ENCODE data around the gene FNDC5. TPM values are rescaled to one million over a fixed set of nuclear protein-coding genes. Genes with fewer than 3 reads are reported as not detected.
A peak's percentile ranks its signal among the peaks of the same experiment; 100 is the strongest.

FNDC5 gene
- total and polyA plus RNA-seq, 9 of the 15 experiments (the other 6 are each of a cell fraction or from before 2014, with no cell fraction given), result 0.06 to 2.1 (median 0.22) TPM

GRCh38 chr1:32902535-32902920 lies 31.8 kb upstream of the FNDC5 start:
- Histone ChIP-seq H3K4me3 (no peak overlapping the region), H3K9me3 (replicated peaks; ENCODE audit: control insufficient read depth, insufficient read depth, low read depth, low read length) (no peaks in the 10 kb centered on the region), H3K27me3 (ENCODE audit: control insufficient read depth in 2 of 2, insufficient read depth in 2 of 2, low read length in 2 of 2) (peaks cover 9 to 48% of the 10 kb centered on the region in 2 experiments), H3K9ac (ENCODE audit: insufficient read depth in 1 of 2, low read depth in 2 of 2, low read length in 2 of 2) (no peak overlapping the region), H3K4me1 (replicated peaks in 1 of 2; ENCODE audit: control insufficient read depth in 2 of 2, insufficient read depth in 2 of 2, low read length in 2 of 2) (peaks cover 6 to 15% of the 10 kb centered on the region in 2 experiments), H2AFZ (ENCODE audit: low read depth, low read length) (no peak overlapping the region), H3K79me2 (ENCODE audit: control insufficient read depth, insufficient read depth, low read length) (no peaks in the 10 kb centered on the region), H3K9me1 (ENCODE audit: control insufficient read depth, insufficient read depth, low read length) (no peaks in the 10 kb centered on the region), H3K4me2 (ENCODE audit: insufficient read depth, low read length) (no peak overlapping the region), H4K20me1 (replicated peaks; ENCODE audit: control insufficient read depth, insufficient read depth, low read length) (peaks cover 5% of the 10 kb centered on the region; the same call in 1 of the 2 replicates), H3K27ac (ENCODE audit: extremely low read depth, low read depth, low read length) (no peak overlapping the region), H3K36me3 (ENCODE audit: control insufficient read depth, insufficient read depth, low read length) (no peaks in the 10 kb centered on the region)
- ATAC-seq, result no peak
- ChIA-PET CTCF (ENCODE audit: low intra/inter-chr PET ratio) (no interaction called here), POLR2A (interaction anchor here (0.8 kb wide), 1 partner anchor 185 kb away, joined by 3 read pairs; no protein-coding TSS in a partner anchor)
- 13% methylated on average over 6 of the region's 6 CpGs for WGBS (ENCODE audit: insufficient coverage, low coverage, missing lambda C conversion rate)
- intact Hi-C loops (cut with micrococcal nuclease), result no loop called here
- BruUV-seq (replicated peaks), result no TSS peak
- TF ChIP-seq NR2C2 (CRISPR knock-in tag; IDR thresholded peaks at IDR 0.05) (0 out of 2 replicates have a peak, but pooled peaks have one; percentile 2), NR2C2 (tag; IDR thresholded peaks at IDR 0.05) (no peak), FOXJ3 (CRISPR knock-in tag; IDR thresholded peaks at IDR 0.05) (no peak)
- no peak for DNase-seq (ENCODE audit: extremely low read depth in 1 of 4, low spot score in 3 of 4)
- in situ Hi-C loops (cut with MboI), result no loop called here
- FAIRE-seq, result no peak

- peaks cover 10% of the 10 kb centered on the region; the same call in 1 of the 2 replicates for H4K20me1 ChIP-seq (replicated peaks; ENCODE audit: control insufficient read depth, insufficient read depth, low read length)
- WGBS (ENCODE audit: insufficient coverage, low coverage, missing lambda C conversion rate), result 17% methylated on average over 23 of the region's 24 CpGs
- peaks cover 6 to 15% of the 10 kb centered on the region in 2 experiments; a peak in 4 of 5 replicates for H3K4me1 ChIP-seq (replicated peaks in 1 of 2; ENCODE audit: control insufficient read depth in 2 of 2, insufficient read depth in 2 of 2, low read length in 2 of 2)
- DNase-seq (ENCODE audit: extremely low read depth in 1 of 4, low spot score in 3 of 4), result no peak
- ATAC-seq, result no peak
- H3K27me3 ChIP-seq (ENCODE audit: control insufficient read depth in 2 of 2, insufficient read depth in 2 of 2, low read length in 2 of 2), result peaks cover 9 to 54% of the 10 kb centered on the region in 2 experiments
- H3K36me3 ChIP-seq (ENCODE audit: control insufficient read depth, insufficient read depth, low read length), result no peaks in the 10 kb centered on the region
- no peaks in the 10 kb centered on the region for H3K79me2 ChIP-seq (ENCODE audit: control insufficient read depth, insufficient read depth, low read length)
- H3K9ac ChIP-seq (ENCODE audit: insufficient read depth in 1 of 2, low read depth in 2 of 2, low read length in 2 of 2), result peak overlapping the region; percentile 47 to 89; a peak in 3 of 4 replicates
- ChIA-PET POLR2A (no interaction called here), CTCF (ENCODE audit: low intra/inter-chr PET ratio) (no interaction called here)
- H3K4me2 ChIP-seq (ENCODE audit: insufficient read depth, low read length), result peak overlapping the region; percentile 67
- no TSS peak for BruUV-seq (replicated peaks)
- H3K9me1 ChIP-seq (ENCODE audit: control insufficient read depth, insufficient read depth, low read length), result no peaks in the 10 kb centered on the region
- no peaks in the 10 kb centered on the region for H3K9me3 ChIP-seq (replicated peaks; ENCODE audit: control insufficient read depth, insufficient read depth, low read depth, low read length)
- intact Hi-C loops (cut with micrococcal nuclease), result no loop called here
- no peak for FAIRE-seq
- peak overlapping the region; percentile 49 for H3K4me3 ChIP-seq
- in situ Hi-C loops (cut with MboI), result no loop called here
- no peak overlapping the region for H3K27ac ChIP-seq (ENCODE audit: extremely low read depth, low read depth, low read length)
- peak overlapping the region; percentile 74 for H2AFZ ChIP-seq (ENCODE audit: low read depth, low read length)
- TF ChIP-seq ELF4 (CRISPR knock-in tag; IDR thresholded peaks at IDR 0.05) (no peak), CXXC5 (CRISPR knock-in tag; IDR thresholded peaks at IDR 0.05) (no peak), FOXJ2 (tag; IDR thresholded peaks at IDR 0.05) (no peak), FOXP1 (CRISPR knock-in tag; IDR thresholded peaks at IDR 0.05) (no peak), ZBTB33 (CRISPR knock-in tag; IDR thresholded peaks at IDR 0.05) (peak; percentile 43; the same call in 1 of the 2 replicates), CEBPZ (IDR thresholded peaks at IDR 0.05; ENCODE audit: borderline replicate concordance, low read depth, low read length) (no peak)
These were observed 31.3 kb upstream of the FNDC5 start for GRCh38 chr1:32901823-32902534.

All from K562 (cell line).